ENCODE data around the gene ECT2. TPM values are rescaled to one million over a fixed set of nuclear protein-coding genes. Genes with fewer than 3 reads are reported as not detected.
"Not testable (repeated sequence)": the region's sequence is repeated elsewhere in the genome, so short reads cannot be mapped to it uniquely, and the experiment has no call there.

The ECT2 gene, protein sequence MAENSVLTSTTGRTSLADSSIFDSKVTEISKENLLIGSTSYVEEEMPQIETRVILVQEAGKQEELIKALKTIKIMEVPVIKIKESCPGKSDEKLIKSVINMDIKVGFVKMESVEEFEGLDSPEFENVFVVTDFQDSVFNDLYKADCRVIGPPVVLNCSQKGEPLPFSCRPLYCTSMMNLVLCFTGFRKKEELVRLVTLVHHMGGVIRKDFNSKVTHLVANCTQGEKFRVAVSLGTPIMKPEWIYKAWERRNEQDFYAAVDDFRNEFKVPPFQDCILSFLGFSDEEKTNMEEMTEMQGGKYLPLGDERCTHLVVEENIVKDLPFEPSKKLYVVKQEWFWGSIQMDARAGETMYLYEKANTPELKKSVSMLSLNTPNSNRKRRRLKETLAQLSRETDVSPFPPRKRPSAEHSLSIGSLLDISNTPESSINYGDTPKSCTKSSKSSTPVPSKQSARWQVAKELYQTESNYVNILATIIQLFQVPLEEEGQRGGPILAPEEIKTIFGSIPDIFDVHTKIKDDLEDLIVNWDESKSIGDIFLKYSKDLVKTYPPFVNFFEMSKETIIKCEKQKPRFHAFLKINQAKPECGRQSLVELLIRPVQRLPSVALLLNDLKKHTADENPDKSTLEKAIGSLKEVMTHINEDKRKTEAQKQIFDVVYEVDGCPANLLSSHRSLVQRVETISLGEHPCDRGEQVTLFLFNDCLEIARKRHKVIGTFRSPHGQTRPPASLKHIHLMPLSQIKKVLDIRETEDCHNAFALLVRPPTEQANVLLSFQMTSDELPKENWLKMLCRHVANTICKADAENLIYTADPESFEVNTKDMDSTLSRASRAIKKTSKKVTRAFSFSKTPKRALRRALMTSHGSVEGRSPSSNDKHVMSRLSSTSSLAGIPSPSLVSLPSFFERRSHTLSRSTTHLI
- polyA plus RNA-seq (ENCODE audit: insufficient read length in 4 of 4): 10 to 100 TPM; 33.7 to 45.3 (median 39.3) TPM

- DNase-seq (ENCODE audit: low read depth in 4 of 4, low spot score in 3 of 4): peak; percentile 96 to 99 (median 99)
These were observed at the start of gene ECT2 for GRCh38 chr3:172750368-172751174. Gene ECT2 (plus strand): TSS chr3:172750726. CDS start chr3:172754531, 3,805 bp downstream.

DNA sequence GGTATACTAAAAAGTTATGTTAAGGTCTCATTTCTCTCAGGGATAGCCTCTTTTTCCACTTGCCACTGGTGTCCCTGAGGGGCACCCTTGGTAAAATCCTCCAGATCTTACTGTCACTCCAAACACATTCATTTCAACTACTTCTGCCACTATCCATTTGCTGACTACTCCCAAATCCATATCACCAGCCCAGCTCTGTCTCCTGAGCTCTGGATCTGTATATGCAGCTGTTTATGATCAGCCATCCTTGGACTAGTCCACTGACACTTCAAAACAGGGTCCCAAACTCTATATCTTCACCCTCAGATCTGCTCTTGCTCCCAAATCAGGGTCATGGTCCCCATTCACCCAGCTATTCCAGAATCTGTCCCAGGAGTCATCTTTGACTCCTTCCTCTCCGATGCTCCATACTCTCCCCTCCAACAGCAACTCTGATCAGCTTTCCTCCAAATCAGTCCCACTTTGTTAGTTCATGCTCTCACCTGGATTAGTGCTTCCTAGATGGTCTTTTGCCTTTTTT is 49.5 kb upstream of the ECT2 start:
- DNase-seq (ENCODE audit: low read depth in 4 of 4, low spot score in 3 of 4): no peak

GRCh38 chr3:172701751-172702150 is 48.8 kb upstream of the ECT2 start:
- no peak for DNase-seq (ENCODE audit: low read depth in 4 of 4, low spot score in 3 of 4)

DNA sequence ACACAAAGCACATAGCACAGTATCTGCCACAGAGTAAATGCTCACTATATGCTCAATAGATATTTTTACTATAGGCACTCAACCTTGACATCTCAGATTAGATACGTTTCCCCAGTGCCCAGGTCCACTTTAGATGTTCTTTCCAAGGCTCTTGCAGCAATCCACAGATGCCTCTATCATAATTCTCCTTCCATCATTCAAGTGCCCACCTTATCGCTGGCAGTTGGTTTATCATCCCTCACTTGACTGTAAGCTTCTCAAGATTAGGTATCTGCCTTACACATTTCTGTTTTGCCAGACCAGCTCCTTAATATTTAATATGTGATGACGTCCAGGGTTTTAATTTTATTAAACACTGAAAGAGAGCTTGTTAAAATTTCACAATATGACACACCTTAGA is 48.3 kb upstream of the ECT2 start:
- DNase-seq (ENCODE audit: low read depth in 4 of 4, low spot score in 3 of 4): no peak

GRCh38 chr3:172702731-172703130 is 47.8 kb upstream of the ECT2 start:
- not testable (repeated sequence) for DNase-seq (ENCODE audit: low read depth in 4 of 4, low spot score in 3 of 4)

DNA sequence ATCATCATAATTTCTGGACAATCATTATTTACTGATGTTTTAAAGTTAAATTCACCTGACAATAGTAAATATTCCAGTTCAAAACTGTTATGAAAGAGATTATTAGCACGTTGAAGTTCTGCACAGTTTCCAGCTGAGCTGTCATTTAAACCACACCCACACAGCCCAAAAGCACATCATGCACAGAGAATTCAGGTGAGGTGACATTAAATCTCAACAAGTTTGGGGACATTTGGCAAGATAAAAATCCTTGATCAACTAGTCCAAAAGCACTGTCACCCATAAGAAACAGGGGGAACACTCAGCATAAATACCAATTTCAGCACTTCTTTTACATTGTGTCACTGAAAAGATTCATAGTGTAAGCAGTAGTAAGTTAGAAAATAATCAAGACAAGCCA is 46.5 kb upstream of the ECT2 start:
- no peak for DNase-seq (ENCODE audit: low read depth in 4 of 4, low spot score in 3 of 4)

DNA sequence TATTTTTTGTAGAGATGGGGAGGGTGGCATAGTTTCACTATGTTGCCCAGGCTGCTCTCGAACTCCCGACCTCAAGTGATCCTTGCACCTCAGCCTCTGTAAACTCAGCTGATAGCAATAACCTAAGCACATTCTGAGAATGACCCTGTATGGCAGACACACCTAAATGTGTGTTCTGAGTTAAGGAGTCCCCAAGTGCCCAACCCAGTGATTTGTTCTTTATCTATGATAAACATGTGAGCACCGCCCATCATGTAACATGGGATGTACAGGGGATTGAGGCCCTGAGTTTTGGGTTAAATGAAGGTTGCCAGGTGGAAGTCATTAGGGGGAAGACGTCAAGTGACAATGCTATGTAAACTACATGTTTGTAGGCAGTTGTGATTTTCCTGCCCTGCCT is 45.4 kb upstream of the ECT2 start:
- DNase-seq (ENCODE audit: low read depth in 4 of 4, low spot score in 3 of 4): no peak

DNA sequence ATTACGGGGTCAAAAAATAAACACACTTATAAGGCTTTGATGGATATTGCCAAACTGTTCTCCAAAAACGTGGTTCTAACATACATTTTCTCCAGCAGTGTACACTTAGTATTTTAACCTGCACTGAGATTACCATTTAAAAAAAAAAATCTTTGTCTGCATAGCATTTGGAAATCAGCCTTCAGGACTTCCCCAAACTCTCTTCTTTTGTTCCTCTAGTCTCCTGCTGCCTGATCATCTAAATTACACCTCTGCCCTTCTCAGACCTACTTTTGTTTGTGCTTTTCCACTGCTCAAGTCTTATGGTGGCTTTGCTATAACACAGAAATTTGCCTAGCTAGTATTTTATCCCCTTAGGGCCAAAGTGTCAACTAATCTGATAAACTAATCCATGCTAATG is 43.5 kb upstream of the ECT2 start:
- no peak for DNase-seq (ENCODE audit: low read depth in 4 of 4, low spot score in 3 of 4)

GRCh38 chr3:172707967-172708366 is 42.6 kb upstream of the ECT2 start:
- DNase-seq (ENCODE audit: low read depth in 4 of 4, low spot score in 3 of 4): no peak

- DNase-seq (ENCODE audit: low read depth in 4 of 4, low spot score in 3 of 4): no peak
These were observed 41.4 kb upstream of the ECT2 start for GRCh38 chr3:172708921-172709773.

- peak in 2 of 4 donors; percentile 5 to 7 for DNase-seq (ENCODE audit: low read depth in 4 of 4, low spot score in 3 of 4)
These were observed 40.5 kb upstream of the ECT2 start for GRCh38 chr3:172709774-172710663.

DNA sequence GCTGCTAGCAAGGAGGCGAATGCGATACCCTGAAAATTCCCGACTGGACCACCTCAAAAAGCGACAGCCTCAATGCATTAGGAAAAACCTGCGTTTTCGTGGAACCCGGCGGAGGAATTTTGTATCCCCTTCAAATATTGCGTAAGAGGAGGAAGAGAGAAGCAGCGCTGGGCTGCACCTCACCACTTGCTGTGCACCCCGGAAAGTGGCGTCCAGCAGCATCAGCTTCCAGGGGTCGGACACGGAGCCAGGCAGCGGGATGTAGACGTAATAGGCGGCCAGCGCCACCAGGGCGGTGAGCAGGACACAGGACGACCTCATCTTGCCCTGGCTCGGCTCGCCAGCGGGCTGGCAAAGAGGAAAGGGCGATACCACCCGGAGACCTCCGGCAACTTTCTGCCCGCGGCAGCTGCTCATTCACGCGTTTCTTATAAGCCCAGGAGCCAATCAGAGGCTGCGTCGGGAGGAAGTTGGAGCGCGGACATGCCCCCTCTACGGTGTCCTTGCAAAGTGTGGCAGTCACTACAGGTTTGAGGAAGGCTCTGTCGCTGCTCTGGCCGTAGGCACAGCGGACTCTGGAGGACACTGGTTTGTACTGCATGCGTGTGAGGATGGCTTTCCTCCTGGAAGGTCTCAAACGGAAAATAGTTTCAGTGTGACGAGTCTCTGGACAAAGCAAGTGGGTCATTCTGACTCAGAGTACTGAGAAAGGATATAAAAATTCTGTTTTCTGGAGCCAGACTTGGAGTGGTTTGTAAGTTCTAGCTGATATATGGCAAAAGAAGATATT is 39.7 kb upstream of the ECT2 start, which contains the start of gene NCEH1:
Gene NCEH1 (minus strand): TSS at position 404 of the 790 bp plus-strand sequence. CDS start 83 bp downstream, at position 321.
- DNase-seq (ENCODE audit: low read depth in 4 of 4, low spot score in 3 of 4): peak; percentile 71 to 81 (median 77)

- no peak for DNase-seq (ENCODE audit: low read depth in 4 of 4, low spot score in 3 of 4)
These were observed 39.1 kb upstream of the ECT2 start for GRCh38 chr3:172711454-172711795.

GRCh38 chr3:172713316-172713715 is 37.2 kb upstream of the ECT2 start:
- no peak for DNase-seq (ENCODE audit: low read depth in 4 of 4, low spot score in 3 of 4)

DNA sequence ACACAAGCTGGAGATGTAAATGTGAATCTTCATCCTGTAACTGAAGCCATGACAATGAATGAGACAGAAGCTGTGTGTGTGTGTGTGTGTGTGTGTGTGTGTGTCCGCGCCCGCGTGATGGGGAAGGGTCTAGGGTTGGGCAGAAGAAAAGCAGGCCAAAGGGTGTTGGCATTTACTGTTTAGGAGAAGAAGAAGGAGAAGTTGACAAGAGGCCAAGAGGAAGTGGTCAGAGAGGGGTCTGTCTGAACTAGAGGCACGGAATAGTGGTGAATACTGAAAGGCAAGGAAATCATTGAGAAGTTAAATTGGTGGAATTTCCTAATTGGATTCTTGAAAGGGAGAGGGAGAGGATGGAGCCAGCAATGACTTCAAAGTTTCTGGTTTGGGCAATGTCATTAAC is 34.0 kb upstream of the ECT2 start:
- DNase-seq (ENCODE audit: low read depth in 4 of 4, low spot score in 3 of 4): no peak

- DNase-seq (ENCODE audit: low read depth in 4 of 4, low spot score in 3 of 4): no peak
These were observed 32.9 kb upstream of the ECT2 start for GRCh38 chr3:172717493-172718088.

- DNase-seq (ENCODE audit: low read depth in 4 of 4, low spot score in 3 of 4): not testable (repeated sequence)
These were observed 27.9 kb upstream of the ECT2 start for GRCh38 chr3:172722536-172723040.

Data from right renal pelvis (tissue), 4 donors.